Measurements from ENCODE around the gene HCRT.
"Not testable (repeated sequence)": the region's sequence is repeated elsewhere in the genome, so short reads cannot be mapped to it uniquely, and the experiment has no call there.

The HCRT gene

GRCh38 chr17:42199416-42200011 lies 14.3 kb upstream of the HCRT start:
- FAIRE-seq: no peak
- no peak for DNase-seq (ENCODE audit: insufficient read length, low spot score)

GRCh38 chr17:42198897-42199296 lies 13.6 kb upstream of the HCRT start:
- FAIRE-seq: no peak
- no peak for DNase-seq (ENCODE audit: insufficient read length, low spot score)

GRCh38 chr17:42197564-42198156 lies 12.4 kb upstream of the HCRT start:
- DNase-seq (ENCODE audit: insufficient read length, low spot score): no peak
- FAIRE-seq: no peak

- peak; percentile 91 for DNase-seq (ENCODE audit: insufficient read length, low spot score)
- FAIRE-seq: peak; percentile 79
Measured at GRCh38 chr17:42193969-42194899, 9.0 kb upstream of the HCRT start, which contains the start of gene GHDC. TSS of gene GHDC (minus strand) at chr17:42194494. CDS start at chr17:42193581, 913 bp downstream.

- FAIRE-seq (no peak), DNase-seq (ENCODE audit: insufficient read length, low spot score) (no peak)
Measured at GRCh38 chr17:42193216-42193968, 8.1 kb upstream of the HCRT start.

- FAIRE-seq: no peak
- DNase-seq (ENCODE audit: insufficient read length, low spot score): no peak
Measured at GRCh38 chr17:42192189-42193126, 7.2 kb upstream of the HCRT start.

GRCh38 chr17:42191275-42191608 lies 6.0 kb upstream of the HCRT start:
- no peak for DNase-seq (ENCODE audit: insufficient read length, low spot score)
- FAIRE-seq: no peak

- FAIRE-seq (no peak), DNase-seq (ENCODE audit: insufficient read length, low spot score) (no peak)
Measured at GRCh38 chr17:42190491-42191274, 5.4 kb upstream of the HCRT start.

GRCh38 chr17:42189651-42189965 lies 4.4 kb upstream of the HCRT start:
- no peak for FAIRE-seq
- DNase-seq (ENCODE audit: insufficient read length, low spot score): no peak

GRCh38 chr17:42188749-42189650 lies 3.7 kb upstream of the HCRT start:
- FAIRE-seq (no peak), DNase-seq (ENCODE audit: insufficient read length, low spot score) (no peak)

- FAIRE-seq: no peak
- no peak for DNase-seq (ENCODE audit: insufficient read length, low spot score)
Measured at GRCh38 chr17:42187833-42188232, 2.6 kb upstream of the HCRT start.

GRCh38 chr17:42186191-42186590 lies 939 bp upstream of the HCRT start:
- not testable (repeated sequence) for FAIRE-seq; DNase-seq (ENCODE audit: insufficient read length, low spot score)

GRCh38 chr17:42185621-42185930 lies 324 bp upstream of the HCRT start:
- FAIRE-seq: no peak
- DNase-seq (ENCODE audit: insufficient read length, low spot score): no peak

- no peak for FAIRE-seq
- DNase-seq (ENCODE audit: insufficient read length, low spot score): no peak
Measured at GRCh38 chr17:42183741-42184711, 1.2 kb downstream of the HCRT start.

GRCh38 chr17:42182927-42183734 lies 2.1 kb downstream of the HCRT start:
- FAIRE-seq: peak; percentile 13
- no peak for DNase-seq (ENCODE audit: insufficient read length, low spot score)

- no peak for DNase-seq (ENCODE audit: insufficient read length, low spot score)
- FAIRE-seq: no peak
Measured at GRCh38 chr17:42181851-42182207, 3.4 kb downstream of the HCRT start.
